GM18870 (cell line): ENCODE results near the gene C17orf75.
"Not testable (repeated sequence)": the region's sequence is repeated elsewhere in the genome, so short reads cannot be mapped to it uniquely, and the experiment has no call there.

Experiments used
- ATAC-seq: cut with Tn5 transposase; IDR thresholded peaks from one replicate; pipeline ENCODE4 v1.9.1; 2021; ENCODE audit warnings: moderate library complexity; ENCODE audit not compliant: unreplicated experiment

C17orf75 gene

DNA sequence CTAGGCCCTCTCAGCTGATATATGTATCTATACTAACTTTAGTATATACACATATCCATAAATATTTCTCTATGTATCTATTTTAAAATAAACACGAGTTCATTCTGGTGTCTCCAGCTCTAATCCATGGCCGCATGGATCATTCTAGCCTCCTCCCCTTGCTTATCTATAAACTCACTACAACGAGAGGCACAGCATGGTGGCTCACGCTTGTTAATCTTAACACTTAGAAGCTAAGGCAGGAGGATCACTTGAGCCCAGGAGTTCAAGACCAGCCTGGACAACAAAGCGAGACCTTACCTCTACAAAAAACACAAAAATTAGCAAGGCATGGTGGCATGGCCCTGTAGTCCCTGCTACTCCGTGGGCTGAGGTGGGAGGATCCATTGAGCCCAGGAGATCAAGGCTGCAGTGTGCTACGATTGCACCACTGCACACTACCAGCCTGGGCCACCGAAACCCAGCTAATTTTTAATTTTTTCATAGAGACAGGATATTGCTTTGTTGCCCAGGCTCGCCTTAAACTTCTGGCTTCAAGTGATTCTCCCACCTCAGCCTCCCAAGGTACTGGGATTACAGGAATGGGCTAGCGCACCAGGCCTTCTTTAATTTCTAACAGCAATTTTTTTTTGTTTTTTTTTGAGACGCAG lies 4.1 kb upstream of the C17orf75 start:
- no peak for ATAC-seq

GRCh38 chr17:32342603-32343325 lies 791 bp upstream of the C17orf75 start:
- ATAC-seq, result no peak

GRCh38 chr17:32341141-32341856 lies 674 bp downstream of the C17orf75 start:
- no peak for ATAC-seq

DNA sequence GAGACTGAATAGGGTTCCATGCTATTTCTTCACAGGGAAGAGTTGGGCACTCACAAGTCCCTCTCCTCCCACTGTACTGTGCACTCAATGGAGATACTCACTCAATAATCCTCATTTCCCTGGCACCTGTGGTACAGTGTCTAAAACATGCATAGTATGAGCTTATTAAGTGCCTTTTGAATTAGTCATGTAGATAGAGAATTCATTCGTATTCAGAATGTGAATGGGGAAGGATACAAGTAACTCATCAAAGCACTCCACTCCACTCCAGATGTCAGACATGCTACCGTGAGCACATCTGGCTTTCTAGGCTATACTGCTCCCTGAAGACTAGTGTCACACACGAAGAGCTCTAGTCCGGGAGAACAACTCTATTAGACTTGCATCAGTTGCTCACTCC lies 6.3 kb downstream of the C17orf75 start:
- no peak for ATAC-seq

DNA sequence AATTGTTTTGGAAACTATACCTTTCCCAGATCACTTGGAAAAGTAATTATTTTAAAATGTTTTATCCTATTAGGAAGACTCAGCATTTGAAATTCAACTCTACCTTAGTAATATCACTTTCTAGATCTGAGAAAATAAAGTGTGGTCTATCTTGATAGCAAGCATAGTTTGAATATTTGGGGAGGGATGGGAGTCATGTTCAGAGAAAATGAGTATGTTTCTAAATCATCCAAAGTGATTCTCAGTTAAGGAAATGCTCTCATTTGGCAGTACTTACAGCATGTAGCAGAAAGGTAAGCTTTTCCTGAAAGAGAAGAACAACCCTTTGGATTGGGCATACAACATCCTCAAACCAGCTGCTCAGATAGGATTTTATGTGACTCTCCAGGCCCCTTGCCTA lies 6.9 kb downstream of the C17orf75 start:
- ATAC-seq, result no peak

DNA sequence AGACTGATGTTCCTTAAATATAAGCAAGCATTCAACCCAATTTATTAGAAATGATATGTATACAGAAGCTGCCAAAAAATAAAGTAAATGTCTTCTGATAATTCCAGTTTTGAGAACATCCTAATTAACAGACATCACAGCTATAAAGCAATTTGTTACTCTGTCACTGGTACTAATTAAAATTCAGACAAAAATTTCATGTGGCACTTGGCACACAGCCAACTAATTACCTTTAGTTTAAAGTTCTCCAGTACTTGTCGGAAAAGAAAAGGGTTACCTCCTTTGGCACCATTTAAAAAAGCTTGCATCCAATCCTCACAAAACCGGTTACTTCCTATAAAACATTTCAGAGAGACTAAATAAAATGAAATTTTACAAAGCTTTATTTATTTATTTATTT lies 8.8 kb downstream of the C17orf75 start:
- no peak for ATAC-seq

- no peak for ATAC-seq
These were observed 10.5 kb downstream of the C17orf75 start for GRCh38 chr17:32331243-32332040.

DNA sequence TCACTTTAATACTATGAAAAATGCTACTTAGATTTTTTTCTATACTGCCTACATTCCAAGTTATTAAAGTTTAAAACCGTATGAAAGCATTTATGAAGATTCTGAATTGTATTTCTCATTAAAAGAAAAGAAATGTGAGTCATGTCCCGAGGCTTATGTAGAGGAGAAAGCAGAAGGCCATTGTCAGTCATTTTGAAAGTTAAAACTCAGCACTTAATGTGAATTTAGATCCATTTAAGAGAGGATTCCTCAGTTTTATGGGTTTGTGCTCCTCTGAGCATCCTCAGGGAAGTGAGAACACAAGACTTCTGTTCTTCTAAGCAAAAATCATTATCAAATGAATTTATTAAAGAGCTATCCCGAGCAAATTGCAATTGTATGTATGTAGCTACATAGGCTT lies 11.8 kb downstream of the C17orf75 start:
- no peak for ATAC-seq

GRCh38 chr17:32327911-32328310 lies 14.1 kb downstream of the C17orf75 start:
- ATAC-seq, result no peak

DNA sequence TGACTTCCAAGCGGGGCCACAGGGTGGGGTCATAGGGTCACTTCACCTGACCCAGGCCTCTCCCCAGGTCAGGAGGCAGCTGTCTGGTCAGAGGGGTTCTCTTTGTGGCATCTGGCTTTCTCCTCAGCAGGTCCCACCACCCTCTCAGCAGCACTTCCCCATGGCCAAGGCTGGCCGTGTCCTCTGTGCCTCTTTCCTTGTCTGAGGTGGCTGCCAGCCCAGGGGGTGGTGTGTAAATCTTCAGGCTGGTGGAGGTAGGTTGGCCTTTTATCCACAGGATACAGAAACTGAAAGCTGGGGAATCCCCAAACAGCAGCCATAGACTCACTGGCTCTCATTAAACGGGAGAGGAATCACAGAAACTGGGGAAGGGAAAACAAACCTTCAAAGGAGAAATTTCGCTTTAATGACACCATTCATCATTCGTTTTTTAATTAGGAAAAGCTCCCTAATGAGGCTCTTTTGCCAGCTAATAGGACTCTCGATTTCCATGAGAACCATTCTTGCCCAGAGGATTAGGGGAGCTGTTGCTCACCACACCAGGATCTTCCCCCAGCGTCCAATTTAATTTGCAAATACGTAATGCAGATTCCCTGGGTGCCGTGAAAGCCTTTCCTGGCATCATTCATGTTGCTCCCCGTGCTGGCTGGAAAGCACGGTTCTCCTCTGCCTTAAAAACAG lies 18.0 kb downstream of the C17orf75 start:
- ATAC-seq, result no peak

GRCh38 chr17:32323046-32323445 lies 18.9 kb downstream of the C17orf75 start:
- no peak for ATAC-seq

DNA sequence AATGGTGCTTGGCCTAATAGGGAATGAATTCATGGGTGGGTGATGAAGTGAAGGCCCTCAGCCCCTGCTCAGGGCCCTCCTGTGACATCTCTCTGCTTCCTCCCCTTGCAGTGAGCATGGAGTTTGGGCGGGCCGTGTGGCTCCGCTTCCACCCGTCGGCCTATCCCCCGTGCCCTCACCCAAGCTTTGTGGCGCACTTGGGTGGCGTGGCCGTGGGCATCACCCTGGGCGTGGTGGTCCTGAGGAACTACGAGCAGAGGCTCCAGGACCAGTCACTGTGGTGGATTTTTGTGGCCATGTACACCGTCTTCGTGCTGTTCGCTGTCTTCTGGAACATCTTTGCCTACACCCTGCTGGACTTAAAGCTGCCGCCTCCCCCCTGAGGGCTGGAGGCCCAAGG lies 21.1 kb downstream of the C17orf75 start:
- no peak for ATAC-seq

- not testable (repeated sequence) for ATAC-seq
These were observed 21.9 kb downstream of the C17orf75 start for GRCh38 chr17:32320080-32320479.

DNA sequence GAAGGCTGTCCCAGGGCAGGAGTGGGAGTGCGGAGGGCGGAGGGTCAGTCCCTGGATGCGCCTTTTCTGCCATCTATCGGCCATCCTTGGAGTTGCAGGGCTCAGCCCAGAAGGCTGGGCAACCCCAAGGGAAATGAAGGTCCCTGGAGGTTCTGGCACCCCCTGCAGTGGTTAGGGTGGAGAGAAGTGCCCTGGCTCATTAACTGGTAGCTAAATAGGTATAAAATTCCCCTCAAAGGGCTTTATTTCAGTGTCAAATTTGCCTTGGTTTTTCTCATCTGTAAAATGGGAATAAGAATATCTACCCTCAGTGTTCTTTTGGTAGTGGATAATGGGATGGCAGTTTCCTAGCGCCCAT lies 22.4 kb downstream of the C17orf75 start:
- ATAC-seq, result peak; percentile 60

GRCh38 chr17:32318071-32318470 lies 23.9 kb downstream of the C17orf75 start:
- no peak for ATAC-seq

- ATAC-seq, result no peak
These were observed 24.6 kb downstream of the C17orf75 start for GRCh38 chr17:32317353-32317752.

DNA sequence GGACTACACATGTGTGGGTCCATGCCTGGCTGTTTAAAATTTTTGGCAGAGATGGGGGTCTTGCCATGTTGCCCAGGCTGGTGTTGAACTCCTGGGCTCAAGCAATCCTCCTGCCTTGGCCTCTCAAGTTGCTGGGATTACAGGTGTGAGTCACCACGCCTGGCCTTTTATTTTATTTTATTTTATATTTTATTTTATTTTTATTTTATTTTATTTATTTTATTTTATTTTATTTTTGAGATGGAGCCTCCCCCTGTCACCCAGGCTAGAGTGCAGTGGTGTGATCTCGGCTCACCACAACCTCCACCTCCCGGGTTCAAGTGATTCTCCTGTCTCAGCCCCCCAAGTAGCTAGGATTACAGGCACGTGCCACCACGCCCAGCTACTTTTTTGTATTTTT lies 25.3 kb downstream of the C17orf75 start:
- ATAC-seq, result not testable (repeated sequence)

- ATAC-seq, result no peak
These were observed 26.8 kb downstream of the C17orf75 start for GRCh38 chr17:32315171-32315570.

- no peak for ATAC-seq
These were observed 27.3 kb downstream of the C17orf75 start for GRCh38 chr17:32314636-32315035.

DNA sequence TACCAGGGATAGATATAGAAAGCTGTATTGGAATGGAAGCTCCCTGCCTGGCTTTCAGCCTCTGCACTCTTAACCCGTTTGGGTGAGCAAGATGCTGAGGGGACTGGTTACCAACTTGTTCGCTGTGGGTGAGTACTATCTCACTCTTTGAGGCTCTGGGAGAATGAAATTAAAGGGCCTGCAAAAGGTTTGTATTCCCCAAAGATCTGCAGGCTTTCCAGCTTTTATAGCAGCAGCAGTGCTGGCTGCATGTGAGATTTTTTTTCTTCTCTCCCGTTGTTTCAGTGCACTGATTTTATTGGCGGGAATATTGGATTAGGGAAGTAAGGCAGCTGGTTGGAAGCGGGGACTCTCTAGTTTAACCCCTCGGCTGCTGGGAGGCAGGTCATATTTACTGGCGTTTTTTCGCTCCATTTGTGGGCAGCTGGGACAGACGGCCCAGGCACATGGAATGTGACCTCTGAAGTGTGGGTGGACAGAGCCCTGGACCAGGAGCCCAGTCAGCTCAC lies 30.9 kb downstream of the C17orf75 start:
- no peak for ATAC-seq

GRCh38 chr17:32307658-32308057 lies 34.3 kb downstream of the C17orf75 start:
- no peak for ATAC-seq
